Fibroblast of skin of left biceps (primary cell): ENCODE measurements around the gene ZBTB7B.

Experiments
- DNase-seq, 2 experiments: peaks; one replicate each; pipeline ENCODE4 v3.0.0-alpha.2; 2013; ENCODE audit warnings: low read depth in 2 of 2

ZBTB7B gene

DNA sequence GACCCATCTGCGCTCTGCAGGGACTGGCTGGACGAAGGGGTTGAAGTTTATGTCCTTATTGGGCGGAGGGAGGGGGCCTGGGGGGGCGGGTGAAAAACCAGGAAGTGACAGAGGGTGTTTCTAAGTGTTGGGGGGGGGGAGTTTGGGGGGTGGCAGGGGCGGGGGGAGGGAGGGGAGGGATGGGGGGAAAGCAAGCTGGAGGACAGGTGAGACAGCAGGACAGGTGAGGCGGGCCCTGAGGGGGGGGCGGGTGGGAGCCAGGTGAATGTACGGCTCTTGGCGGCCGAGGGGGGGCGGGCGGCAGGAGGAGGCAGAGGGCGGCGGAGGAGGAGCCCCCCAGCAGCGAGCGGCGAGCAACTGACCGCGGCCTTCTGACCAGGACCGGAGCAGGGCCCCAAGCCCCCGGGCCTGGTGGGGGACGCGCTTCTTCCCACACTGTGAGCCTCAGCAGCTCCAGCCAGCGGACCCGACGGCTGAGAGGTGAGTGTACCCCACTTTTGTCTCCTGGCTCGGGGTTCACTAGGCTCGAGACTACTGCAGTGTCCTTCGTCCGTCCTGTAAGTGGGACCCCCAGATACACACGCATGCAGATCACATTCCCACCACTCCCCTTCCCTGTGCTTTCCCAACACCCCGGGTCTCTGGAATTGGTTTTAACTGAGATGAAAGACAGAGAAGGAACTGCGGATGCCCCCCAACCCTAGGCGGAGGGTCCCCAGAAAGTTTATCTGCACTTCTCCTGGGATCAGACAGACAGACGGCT lies at the start of gene ZBTB7B:
ZBTB7B (plus strand) TSS at position 339 of the 763 bp plus-strand sequence. CDS start 11,859 bp downstream, outside the sequence.
- no peak for DNase-seq

DNA sequence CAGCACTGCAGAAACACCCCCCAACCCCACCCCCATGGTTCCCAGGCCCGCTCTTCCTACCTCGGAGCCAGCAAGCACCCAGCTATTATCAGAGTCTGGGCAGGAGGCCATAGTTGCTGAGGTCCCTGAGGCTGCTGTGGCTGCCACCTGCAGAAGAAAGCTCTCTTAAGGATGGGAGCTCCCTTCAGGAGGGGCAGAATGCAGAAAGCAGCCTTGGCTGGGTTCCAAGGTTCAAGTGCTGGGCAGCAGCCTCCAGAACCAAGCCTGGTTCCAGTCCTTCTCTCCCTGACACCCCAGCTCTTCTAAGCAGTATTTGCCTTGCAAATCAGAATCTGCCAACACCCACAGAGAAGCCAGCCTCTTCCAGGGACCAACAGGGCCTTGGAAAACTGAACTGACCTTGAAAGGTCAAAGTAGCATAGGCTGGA lies 49.0 kb upstream of the ZBTB7B start:
- DNase-seq = no peak

DNA sequence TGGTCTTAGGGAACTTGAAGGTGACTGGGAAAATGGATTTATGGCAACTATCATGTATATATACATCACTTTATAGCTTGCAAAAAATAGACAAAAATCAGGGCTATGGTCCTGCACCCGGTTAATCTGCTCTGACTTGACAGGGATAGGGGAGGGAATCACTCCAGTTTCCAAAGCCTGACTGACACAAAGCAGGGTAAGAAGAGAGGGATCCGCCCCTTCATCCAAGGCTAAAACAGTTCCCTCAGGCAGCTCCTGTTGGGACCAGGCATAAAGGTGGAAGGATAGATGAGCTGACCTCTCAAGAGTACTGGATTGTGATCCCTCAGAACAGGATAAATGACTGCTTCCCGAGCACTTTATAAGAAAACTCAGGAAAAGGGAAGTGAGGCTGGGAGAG lies 48.1 kb upstream of the ZBTB7B start:
- DNase-seq = no peak

DNA sequence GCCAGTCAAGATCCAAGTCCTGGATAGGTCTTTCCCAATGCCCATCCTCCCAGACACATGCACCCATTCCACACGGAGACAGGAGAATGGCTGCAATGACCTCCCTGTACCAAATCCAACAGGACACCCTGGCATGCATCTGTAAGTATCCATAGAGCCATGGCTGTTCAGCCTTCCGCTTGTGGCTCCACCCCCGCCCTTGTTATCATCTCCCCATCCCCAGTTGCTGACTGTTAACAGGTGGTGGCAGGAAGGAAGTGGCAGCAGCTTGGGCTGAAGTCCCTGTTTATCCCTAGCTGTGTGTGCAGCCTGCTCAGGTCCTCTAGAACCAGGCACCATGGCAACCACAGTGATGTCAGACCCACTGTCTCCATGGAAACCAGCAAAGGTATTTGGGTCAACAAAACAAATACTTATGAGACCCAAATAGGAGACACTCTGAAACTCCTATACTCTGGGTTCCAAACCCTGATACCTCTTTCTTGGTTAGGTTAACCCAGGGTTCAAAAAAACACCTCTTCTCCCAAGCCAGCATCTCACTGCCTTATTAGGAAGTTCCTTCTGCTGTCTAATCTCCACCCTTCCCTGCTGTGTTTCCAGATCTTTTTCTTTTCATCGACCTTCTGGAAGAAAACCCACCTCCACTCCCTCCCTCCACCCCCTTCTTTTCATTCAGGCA lies 47.4 kb upstream of the ZBTB7B start:
- DNase-seq = no peak

DNA sequence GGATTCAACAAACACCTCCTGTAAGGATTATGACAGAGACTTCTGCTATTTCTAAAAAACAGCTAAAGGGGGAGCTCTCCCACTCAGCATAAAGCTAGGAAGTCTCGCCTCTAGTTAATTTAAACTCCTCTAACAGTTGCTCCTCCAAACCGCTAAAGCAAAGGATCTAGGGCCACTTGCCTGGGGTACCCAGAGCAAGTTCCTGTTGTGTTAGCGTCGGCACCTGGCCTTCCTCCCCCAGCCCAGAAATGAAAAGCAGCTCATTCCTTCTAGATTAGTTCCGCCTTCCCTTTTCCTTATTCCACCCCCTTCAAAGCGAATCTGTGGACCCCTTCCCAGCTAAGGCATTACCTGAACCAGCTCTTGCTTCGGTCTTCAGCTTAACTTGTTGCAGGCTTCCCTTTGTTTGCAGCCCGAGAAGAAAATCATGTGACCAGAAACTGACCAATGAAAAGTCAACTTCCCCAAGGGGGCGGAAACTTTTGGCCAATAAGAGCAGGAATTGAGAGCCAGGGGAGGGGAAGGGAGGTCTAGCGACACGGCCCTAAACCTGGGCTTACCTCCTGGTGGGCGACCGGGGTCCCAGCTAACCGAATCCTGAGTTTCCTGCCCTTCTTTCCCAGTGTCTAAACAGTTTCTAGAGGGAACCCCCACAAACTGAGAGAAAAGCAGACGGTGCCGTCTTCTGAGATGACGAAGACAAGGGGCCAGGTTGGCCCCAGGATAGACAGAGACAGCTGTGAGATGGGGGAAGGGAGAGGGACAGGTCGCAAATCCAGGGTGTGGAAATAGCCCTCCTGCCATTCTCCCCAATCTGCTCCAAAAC lies 46.7 kb upstream of the ZBTB7B start, which contains the start of gene PBXIP1:
PBXIP1 (minus strand) TSS at position 382 of the 826 bp plus-strand sequence. CDS start 2,378 bp downstream, outside the sequence.
- peak; percentile 74 to 77 for DNase-seq

DNA sequence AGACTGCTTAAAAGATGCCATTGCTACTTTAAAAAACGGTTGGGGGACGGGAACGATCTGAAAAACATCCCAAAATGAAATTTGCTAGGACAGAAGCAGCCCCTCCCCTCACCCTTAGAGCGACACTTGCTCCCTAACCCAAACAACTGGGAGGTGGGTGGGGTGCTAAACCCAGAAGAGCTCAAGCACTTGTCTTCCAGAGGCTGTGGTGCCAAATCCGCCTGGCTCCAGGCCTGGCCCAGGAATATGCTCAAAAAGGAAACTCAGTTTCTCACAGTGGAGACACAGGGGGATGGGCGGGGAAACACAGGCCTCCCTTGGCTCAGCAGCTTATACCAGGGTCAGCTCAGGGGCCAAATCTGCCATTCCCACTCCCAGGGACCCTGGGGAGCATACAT lies 46.1 kb upstream of the ZBTB7B start:
- DNase-seq = no peak

DNA sequence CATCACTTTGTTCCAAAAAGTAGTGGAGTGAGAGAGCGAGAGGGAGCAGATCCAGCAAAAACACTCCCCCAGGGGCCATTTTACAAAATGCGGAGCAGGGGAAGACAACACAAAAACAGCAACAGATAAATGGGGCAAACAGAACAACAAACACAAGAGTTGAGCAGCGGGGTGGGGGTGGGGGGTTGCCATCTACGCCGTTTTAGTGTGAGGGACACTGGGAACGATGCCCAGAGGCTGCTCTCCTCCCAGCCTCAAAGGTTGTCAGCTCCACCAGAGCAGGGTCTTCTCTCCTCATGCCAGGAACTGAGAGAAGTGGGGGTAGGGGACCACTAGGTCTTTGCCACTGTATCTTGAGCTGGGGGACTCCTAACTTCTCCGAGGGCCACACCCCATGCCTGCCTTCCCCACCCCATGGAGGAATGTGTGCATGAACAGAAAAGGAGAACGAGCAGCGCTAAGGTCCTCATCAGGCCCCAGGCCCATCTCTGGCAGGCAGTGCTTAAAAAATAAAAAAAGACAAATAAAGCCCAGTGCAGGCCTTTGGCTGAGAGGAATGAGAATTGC lies 45.4 kb upstream of the ZBTB7B start:
- no peak for DNase-seq

DNA sequence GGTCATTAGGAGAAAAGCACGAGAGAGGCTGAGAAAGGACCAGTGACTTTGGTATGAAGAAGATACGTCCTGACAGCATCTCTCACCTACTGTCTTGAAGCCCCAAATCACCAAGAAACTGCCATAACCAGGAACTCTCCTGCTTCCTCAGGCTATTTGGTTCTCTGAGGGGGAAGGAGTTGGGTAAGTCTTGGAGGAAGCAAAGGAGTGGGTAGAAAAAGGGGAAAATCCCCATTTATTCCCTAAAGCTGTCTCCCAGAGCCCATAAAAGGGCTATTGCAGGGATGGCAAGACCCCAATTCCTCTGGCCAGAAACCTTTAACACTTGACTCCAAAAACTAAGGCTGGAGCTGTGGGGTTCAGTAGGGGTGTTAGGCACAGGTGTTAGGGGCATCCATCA lies 44.6 kb upstream of the ZBTB7B start:
- DNase-seq = no peak

DNA sequence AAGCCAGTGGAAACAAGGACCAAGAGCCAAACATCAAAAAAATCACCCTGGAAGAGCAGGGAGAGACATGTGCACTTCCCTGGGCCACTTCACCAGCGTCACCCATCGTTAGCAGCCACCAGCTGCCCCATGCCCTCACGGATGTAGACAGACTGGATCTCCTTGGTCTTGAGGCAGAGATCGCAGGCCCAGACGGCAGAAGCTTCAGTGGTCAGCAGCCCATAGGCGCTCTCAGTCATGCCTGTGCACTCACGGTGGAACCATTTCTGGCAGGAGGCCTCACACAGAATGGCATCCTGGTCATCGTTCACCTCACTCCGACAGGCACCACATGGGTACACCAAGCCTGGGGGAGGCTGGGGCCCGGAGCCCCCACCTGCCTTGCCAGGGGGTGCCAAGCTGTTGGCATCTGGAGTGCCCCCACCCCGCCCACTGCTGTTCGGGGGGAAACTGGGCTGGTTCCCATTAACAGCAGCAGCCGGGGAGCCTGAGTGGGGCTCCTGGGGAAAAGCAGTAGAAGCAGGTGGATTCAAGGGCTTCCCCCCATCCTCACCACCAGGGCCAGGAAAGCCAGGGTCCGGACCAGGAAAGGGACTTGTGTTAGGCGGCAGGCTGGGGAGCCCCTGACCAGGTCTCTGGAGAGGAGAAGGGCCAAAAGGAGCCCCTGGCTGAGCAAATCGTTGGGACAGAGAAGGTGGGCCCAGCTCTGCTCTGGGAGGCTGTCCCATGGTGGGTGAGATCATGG lies 43.7 kb upstream of the ZBTB7B start:
- DNase-seq = no peak

DNA sequence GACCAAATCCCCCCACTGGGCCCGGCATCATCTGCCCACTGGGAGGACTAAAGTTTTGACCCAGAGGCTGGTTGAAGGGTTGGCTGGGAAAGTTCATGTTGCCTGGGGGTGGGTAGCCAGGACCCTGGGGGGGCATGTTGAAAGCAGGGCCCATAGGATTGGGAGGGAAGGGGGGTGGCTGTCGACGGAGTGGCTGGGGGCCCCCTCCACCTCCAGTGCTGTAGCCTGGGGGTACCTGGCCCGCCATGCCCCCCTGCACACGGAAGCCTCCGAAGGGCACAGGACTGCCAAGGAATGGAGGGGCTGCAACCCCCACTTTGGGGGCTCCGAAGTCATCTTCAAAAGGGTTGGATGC lies 43.2 kb upstream of the ZBTB7B start:
- no peak for DNase-seq

DNA sequence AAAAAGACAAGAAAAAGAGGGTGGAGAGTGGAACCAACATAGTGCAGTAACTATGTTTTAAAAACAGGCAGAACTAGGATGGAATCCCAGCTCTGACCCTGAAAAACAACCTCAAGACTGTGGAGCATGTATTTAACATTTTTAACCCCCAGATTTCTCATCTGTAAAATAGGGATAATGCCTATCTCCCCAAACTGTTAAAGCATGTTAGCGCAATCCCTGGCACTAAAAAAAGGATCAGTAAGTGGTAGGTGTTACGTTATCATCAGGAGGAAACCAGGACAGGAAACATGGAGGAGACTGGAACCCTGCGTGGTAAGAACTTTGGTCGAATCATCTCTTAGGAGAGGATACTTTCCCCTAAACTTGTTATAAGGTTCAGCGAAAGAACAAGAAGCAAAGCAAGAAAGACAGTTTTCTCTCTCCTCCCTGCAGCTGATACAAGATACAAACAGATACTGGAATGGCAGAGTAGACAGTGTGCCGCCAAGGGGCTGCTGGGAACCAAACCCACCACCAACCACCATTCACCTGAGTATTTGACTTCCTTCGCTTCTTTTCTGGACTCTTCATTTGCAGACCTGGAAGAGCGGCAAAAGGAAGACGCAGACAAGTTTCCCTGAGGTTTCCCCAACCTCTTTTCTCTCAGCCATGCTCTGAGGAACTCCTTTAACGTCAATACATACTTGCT lies 42.0 kb upstream of the ZBTB7B start:
- DNase-seq = no peak

DNA sequence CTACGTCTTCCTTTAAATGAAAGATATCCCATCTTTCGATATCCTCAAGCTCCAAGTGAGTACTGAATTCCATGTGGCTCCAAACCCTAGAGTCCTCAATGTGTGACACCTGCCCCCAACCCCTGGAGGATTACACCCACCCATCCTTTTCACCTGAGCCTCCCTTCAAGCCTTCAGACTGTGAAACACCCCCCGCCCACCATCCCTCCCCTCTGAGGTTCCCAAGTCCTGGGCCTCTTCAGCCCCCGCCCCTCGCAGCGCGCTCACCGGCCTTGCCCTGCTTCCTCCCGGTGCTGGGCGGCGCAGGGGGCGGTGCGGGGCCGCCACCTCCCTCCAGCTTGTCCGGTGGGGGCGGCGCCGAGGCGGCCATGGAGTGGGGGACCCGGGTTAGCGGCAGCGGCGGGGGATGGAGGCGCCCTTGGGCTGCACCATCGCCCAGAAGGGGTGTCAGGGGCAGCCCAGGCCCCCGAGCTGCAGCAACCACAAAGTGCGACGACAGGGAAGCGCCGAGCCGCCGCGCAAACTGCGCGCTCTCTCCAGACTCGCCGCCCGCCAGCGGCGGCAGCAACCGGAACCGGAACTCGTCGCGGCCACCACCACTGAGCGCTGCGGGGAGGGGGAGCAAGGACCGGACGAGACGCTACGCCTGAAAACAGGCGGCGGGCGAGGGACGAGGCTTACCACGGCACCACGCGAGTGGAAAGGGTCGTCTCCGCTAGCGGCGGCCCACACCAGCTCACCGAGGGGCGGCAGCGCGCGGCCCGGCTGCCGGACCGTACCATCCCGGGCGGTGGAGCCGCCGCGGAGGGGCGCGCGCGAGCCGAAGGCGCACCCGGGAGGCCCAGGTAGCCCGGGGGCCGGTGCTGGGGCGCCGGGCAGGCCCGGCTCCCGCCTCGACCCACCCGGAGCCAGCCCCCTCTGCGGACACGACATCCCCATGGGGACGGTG lies 41.1 kb upstream of the ZBTB7B start, which contains the start of gene PYGO2:
PYGO2 (minus strand) TSS at position 576 of the 949 bp plus-strand sequence; CDS start at position 370, 206 bp downstream.
- DNase-seq = peak in 1 of 2 experiments; percentile 34

DNA sequence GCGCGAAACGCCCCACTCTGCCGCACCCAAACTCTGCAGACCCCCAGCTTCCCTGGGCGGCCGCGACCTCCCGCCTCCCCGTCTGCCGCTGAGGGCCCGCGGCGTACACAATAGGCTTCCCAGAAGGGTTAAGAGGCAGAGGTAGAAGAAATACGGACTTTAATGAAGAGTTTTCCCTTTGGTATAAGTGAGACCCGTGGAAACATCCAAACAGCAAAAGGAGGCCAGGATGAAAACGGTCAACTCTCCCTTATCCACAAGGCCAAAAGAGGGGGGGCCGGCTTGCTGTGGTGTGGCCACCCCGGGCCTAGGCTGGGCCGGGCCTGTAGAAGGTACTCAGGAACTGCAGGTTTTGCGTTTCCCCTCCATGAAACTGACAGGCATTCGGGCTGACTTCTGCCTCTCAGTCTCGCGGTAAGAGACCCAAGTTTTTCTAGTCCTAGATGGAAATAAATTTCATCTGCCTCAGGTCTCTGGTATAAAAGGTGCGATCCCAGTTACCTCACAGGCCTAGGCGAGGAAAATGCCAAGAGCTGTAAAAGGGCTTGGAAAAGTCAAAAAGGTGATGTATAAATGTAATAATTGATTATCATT lies 40.3 kb upstream of the ZBTB7B start:
- DNase-seq = no peak

DNA sequence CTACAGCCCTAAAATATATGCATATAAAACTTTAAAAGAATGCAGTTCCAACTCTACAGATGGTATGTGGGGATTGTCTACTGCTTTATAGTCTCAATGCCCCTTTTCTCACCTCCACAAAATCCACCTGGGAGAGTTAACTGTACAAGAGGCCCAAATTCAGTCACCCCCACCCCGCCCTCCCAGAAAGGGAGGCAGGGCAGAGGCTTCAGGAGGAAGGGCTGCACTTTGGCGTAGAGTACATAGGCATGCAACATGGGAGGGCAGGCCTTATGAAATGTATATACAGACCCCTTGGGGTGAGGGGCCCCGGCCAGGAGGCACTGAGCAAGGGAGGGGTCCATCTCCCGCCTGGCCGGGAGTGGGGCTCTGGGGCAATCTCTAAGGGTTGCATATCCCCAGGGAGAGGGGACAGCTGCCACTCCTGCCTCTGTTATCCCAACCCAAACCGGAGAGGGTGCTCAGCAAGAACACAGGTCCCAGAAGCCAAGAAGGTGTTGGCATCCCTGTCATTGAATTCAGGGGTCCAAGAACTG lies 39.7 kb upstream of the ZBTB7B start:
- DNase-seq = no peak

DNA sequence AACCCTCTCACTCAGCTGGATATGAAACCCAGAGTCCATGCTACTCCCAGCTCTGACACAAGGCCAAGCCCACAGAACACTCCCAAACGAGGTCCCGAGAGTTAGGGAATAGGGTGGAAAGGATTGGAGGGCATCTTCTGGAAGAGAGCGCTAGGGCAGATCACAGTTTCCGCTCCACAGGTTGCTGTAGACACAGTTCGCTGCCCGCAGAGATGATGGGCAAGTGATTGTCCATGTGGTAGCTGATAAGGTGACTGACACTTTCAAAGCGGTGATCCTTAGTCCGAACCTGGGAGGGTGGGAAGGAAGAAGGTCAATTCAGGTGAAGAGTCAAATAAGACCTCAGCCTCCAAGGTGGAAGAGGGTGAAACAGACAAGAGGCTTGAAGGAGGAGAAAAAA lies 39.0 kb upstream of the ZBTB7B start:
- DNase-seq = no peak

DNA sequence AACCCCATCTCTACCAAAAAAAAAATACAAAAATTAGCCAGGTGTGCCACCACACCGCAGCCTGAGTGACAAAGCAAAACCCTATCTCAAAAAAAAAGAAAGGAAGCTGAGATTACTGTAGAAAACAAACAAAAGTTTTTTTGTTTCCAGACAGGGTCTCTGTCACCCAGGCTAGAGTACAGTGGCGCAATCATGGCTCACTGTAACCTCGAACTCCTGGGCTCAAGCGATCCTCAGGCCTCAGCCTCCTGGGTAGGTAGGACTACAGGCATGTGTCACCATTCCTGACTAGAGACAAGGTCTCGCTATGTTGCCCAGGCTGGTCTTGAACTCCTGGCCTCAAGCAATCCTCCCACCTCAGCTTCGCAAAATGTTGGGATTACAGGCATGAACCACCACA lies 38.2 kb upstream of the ZBTB7B start:
- DNase-seq = no peak

DNA sequence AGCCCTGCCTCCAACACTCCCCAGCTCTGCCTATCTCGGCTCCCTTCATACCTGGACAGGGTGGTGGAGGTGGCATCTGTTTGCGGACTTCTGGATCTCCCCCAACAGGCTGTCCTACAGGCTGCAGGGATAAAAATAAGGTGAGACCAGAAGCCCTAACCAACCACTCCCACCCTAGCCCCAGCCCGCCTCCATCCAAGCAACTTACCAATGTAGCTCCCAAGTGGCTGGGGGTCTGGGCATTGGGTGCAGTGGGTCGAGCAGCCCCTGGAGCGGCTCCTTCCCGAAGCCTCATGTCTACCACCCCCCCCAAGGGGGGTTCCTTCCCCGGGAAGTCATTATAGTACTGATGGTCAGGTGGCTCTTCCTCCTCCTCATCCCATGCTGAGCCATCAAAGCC lies 36.5 kb upstream of the ZBTB7B start:
- no peak for DNase-seq

DNA sequence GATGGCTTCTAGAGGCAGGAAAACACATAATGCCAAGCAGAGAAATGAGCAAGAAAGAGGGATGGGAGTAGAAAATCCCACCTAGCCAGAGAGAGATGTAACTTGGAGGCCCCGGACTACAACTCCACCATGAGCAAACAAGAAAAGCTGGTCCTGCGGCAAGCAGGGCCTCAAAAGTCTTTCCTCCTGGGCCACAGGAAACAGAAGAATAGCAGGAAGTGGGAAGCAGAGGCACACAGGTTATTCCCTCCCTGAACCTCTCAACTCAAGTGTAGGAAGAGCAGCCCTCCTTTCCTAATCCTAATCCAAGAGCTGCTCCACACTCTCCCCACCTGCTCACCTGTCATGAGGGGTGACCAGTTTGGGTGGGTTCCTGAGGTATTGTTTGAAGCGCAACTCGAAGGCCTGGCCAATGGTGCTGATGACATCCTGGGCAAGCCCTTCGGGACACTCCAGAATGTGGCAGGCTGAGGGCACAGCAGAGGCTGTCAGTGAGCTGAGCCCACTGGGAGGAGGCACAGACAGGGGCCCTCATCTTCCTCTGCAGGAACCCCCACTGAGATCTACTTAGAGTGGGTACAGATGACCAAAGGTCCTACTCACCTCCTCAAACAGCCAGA lies 35.2 kb upstream of the ZBTB7B start:
- DNase-seq = no peak
